ENCODE results near the gene NLRP14. TPM values are rescaled to one million over a fixed set of nuclear protein-coding genes. Genes with fewer than 3 reads are reported as not detected.

NLRP14 gene
- polyA plus RNA-seq, 3 donors from 2014 or later, result not detected

DNA sequence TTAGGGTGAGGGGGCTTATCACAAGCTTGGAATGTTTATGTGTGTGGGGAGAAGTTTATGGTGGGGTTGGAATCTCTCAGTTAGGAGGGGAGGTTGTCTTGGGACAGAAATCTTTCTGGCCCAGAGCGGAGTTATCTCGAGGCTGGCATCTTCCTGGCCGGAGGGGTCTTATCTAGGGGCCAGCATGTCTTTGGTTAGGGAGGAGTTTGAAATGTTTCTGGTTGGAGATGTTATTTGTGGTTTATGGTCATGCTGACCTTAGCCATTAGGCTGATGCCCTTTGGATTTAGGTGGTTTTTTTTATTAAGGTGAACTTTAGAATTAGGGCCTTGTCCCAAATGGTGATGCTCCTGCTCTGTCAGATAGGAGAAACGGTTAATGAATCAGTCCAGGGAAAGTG, 60.6 kb downstream of the NLRP14 start:
- H3K27me3 Mint-ChIP-seq (ENCODE audit: low read depth in 3 of 3), result peaks cover 0 to 4% (median 2%) of the 10 kb centered on the region in 3 donors
- DNase-seq, result no peak
- H3K9me3 Mint-ChIP-seq, result peaks cover 0 to 2% (median 0%) of the 10 kb centered on the region in 6 donors
- no peak overlapping the region for H3K4me3 Mint-ChIP-seq
- no peak overlapping the region for H3K27ac Mint-ChIP-seq
- no peaks in the 10 kb centered on the region for H3K36me3 Mint-ChIP-seq
- H3K4me1 Mint-ChIP-seq, result no peaks in the 10 kb centered on the region

GRCh38 chr11:7081441-7081840, 61.2 kb downstream of the NLRP14 start:
- H3K4me1 Mint-ChIP-seq, result no peaks in the 10 kb centered on the region
- peaks cover 0 to 1% (median 0%) of the 10 kb centered on the region in 6 donors for H3K9me3 Mint-ChIP-seq
- H3K27ac Mint-ChIP-seq, result no peak overlapping the region
- no peaks in the 10 kb centered on the region for H3K36me3 Mint-ChIP-seq
- DNase-seq, result no peak
- H3K27me3 Mint-ChIP-seq (ENCODE audit: low read depth in 3 of 3), result peaks cover 0 to 3% (median 3%) of the 10 kb centered on the region in 3 donors
- no peak overlapping the region for H3K4me3 Mint-ChIP-seq

DNA sequence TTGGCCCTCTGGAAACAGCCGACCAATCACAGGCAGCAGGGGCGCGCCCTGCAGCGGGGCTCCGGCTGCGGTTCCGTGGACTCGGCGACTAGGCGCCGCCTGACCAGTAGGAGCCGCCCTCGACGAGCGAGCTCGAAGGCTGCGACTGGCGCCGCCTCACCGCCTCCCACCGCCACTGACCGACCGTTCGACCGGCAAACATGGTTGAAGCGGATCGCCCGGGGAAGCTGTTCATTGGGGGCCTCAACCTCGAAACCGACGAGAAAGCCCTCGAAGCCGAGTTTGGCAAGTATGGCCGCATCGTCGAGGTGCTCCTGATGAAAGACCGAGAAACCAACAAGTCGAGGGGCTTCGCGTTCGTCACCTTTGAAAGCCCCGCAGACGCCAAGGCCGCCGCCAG, 68.6 kb downstream of the NLRP14 start, which contains the start of gene RBMXL2:
Gene RBMXL2, plus strand, starts transcription at position 78 of the 400 bp plus-strand sequence. Its CDS starts 123 bp downstream, at position 201.
- no peak within 1 kb of the TSS for H3K4me3 Mint-ChIP-seq
- peaks cover 0 to 7% (median 6%) of the 10 kb centered on the region in 3 donors for H3K27me3 Mint-ChIP-seq (ENCODE audit: low read depth in 3 of 3)
- no peak for DNase-seq
- no peaks in the 10 kb centered on the region for H3K4me1 Mint-ChIP-seq
- H3K27ac Mint-ChIP-seq, result no peak within 1 kb of the TSS
- no peaks in the 10 kb centered on the region for H3K36me3 Mint-ChIP-seq
- no peaks in the 10 kb centered on the region for H3K9me3 Mint-ChIP-seq

- Mint-ChIP-seq H3K4me1 (no peaks in the 10 kb centered on the region), H3K36me3 (no peaks in the 10 kb centered on the region), H3K27me3 (ENCODE audit: low read depth in 3 of 3) (peaks cover 0 to 7% (median 6%) of the 10 kb centered on the region in 3 donors), H3K4me3 (no peak overlapping the region), H3K27ac (no peak overlapping the region), H3K9me3 (no peaks in the 10 kb centered on the region)
- no peak for DNase-seq
Observed at GRCh38 chr11:7089328-7090251, 69.3 kb downstream of the NLRP14 start.

DNA sequence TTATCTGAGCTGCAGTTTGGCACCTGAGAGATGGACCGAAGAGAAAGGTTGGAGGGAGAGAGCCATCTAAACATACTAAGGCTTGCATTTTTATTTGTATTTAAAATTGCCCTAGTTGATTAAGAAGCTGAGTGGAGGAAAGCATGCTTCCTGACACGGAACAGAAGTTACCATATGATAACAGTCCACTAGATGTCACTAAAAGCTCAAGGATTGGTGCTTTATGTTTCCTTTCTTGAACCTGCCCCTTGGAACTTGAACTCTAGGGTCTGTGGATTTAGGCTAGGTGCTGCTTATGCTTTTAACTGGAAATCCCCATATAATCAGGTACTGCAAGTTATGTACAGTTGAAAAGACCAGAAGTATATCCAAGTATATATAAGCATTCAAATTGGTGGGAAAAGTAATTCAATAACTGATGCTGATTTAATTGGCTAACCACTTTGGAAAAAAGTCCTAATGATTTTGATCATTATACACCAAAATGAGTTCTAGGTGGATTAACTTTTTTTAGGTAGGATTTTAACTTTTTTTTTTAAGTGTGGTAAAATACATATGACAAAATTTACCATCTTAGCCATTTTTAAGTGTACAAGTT, 78.1 kb downstream of the NLRP14 start:
- Mint-ChIP-seq H3K36me3 (no peaks in the 10 kb centered on the region), H3K27me3 (ENCODE audit: low read depth in 3 of 3) (peaks cover 0 to 6% (median 4%) of the 10 kb centered on the region in 3 donors), H3K4me1 (no peaks in the 10 kb centered on the region), H3K9me3 (no peaks in the 10 kb centered on the region), H3K4me3 (no peak overlapping the region), H3K27ac (no peak overlapping the region)
- peak; percentile 3 to 34 (median 26) for DNase-seq

DNA sequence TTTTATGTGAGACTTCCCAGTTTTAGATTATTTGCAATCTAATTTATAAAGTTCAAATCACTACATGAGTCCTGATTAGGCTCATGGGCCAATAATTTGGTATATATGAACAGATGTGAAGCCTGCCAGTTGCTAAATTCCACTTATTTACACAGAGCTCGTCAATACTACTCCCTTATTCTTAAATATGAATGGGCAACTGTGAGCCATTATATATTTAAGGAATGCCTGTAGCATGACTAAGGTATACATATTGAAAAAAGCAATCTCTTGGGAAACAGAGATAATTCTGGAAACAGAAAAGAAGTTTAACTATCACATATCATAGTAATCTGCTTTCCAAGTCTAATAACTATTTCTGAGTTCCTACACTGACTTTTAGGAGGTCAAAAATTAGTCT, 95.5 kb downstream of the NLRP14 start:
- Mint-ChIP-seq H3K9me3 (peaks cover 0 to 1% (median 0%) of the 10 kb centered on the region in 6 donors), H3K27me3 (ENCODE audit: low read depth in 3 of 3) (peaks cover 0 to 6% (median 1%) of the 10 kb centered on the region in 3 donors), H3K36me3 (no peaks in the 10 kb centered on the region), H3K4me3 (no peak overlapping the region), H3K4me1 (no peaks in the 10 kb centered on the region), H3K27ac (no peak overlapping the region)
- DNase-seq, result no peak

DNA sequence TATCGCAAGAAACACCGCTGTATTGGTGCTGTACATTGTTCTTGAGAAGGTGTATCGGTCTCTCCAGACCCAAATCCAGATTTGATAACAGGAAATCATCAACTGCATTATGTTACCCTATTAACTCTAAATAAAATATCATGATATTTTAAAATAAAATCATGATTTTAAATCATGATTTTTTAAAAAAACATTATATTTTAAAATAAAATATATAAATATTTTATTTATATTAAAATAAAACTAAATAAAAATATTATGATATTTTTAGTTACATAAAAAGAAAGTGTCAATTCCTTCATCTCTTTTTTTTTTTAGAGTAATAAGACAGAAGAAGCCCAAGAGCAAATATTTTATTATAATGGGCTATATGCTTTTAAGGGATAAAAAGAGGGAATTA, 96.1 kb downstream of the NLRP14 start:
- DNase-seq, result no peak
- Mint-ChIP-seq H3K36me3 (no peaks in the 10 kb centered on the region), H3K4me3 (no peak overlapping the region), H3K27me3 (ENCODE audit: low read depth in 3 of 3) (peaks cover 0 to 6% (median 1%) of the 10 kb centered on the region in 3 donors), H3K27ac (no peak overlapping the region), H3K4me1 (no peaks in the 10 kb centered on the region), H3K9me3 (peaks cover 0 to 1% (median 0%) of the 10 kb centered on the region in 6 donors)

Other genes with a start within 250 kb of the NLRP14 start
- gene OR2AG2, start 248.5 kb upstream of the NLRP14 start, polyA plus RNA-seq, result not detected
- gene OR2AG1, start 237.5 kb upstream of the NLRP14 start, polyA plus RNA-seq, result not detected
- gene OR6A2, start 220.8 kb upstream of the NLRP14 start, polyA plus RNA-seq, result not detected
- not detected for gene OR10A5, start 174.8 kb upstream of the NLRP14 start, polyA plus RNA-seq
- not detected for gene OR10A2, start 157.4 kb upstream of the NLRP14 start, polyA plus RNA-seq
- gene OR10A4, start 143.9 kb upstream of the NLRP14 start, polyA plus RNA-seq, result not detected
- not detected for gene OR2D2, start 128.0 kb upstream of the NLRP14 start, polyA plus RNA-seq
- not detected for gene OR2D3, start 99.5 kb upstream of the NLRP14 start, polyA plus RNA-seq
- not detected for gene ZNF215, start 94.1 kb upstream of the NLRP14 start, polyA plus RNA-seq
- gene ZNF214, start 133 bp upstream of the NLRP14 start, polyA plus RNA-seq, result not detected
- not detected for gene RBMXL2, start 68.5 kb downstream of the NLRP14 start, polyA plus RNA-seq
- gene SYT9, start 231.4 kb downstream of the NLRP14 start, polyA plus RNA-seq, result not detected